Gastrocnemius medialis (tissue), 4 donors: ENCODE measurements around the gene ELAVL4.

Experiments used
- CTCF ChIP-seq, 5 experiments: fragments of 450-650 bp in 3 of 5; fragments of 200-600 bp in 2 of 5; sonication (generic) in 2 of 5; IDR thresholded peaks in 4 of 5; conservative IDR thresholded peaks in 1 of 5; 1 replicate in 4 of 5; 2 replicates in 1 of 5; pipeline ENCODE4 v1.5.1; 2016 to 2019; ENCODE audit warnings: antibody characterized with exemption in 5 of 5, mild to moderate bottlenecking in 3 of 5, moderate library complexity in 3 of 5
- POLR2A ChIP-seq, 2 donors: fragments of 450-650 bp; IDR thresholded peaks; one replicate each; pipeline ENCODE4 v1.6.1; 2017; ENCODE audit warnings: antibody characterized with exemption in 2 of 2, mild to moderate bottlenecking in 2 of 2, moderate library complexity in 2 of 2

GRCh38 chr1:50140182-50140447 is 31.4 kb downstream of the ELAVL4 start:
- TF ChIP-seq POLR2A (IDR thresholded peaks at IDR 0.05) (no peak), CTCF (IDR thresholded peaks at IDR 0.05 in 4 of 5, conservative IDR thresholded peaks at IDR 0.05 in 1 of 5) (no peak)
